HG03175 (cell line): ENCODE measurements around the gene TTC7B.
A peak's percentile ranks its signal among the peaks of the same experiment; 100 is the strongest.

Experiments used
- ATAC-seq: cut with Tn5 transposase; IDR thresholded peaks from one replicate; pipeline ENCODE4 v1.9.1; 2021; ENCODE audit warnings: mild to moderate bottlenecking, moderate library complexity; ENCODE audit not compliant: unreplicated experiment

TTC7B gene

DNA sequence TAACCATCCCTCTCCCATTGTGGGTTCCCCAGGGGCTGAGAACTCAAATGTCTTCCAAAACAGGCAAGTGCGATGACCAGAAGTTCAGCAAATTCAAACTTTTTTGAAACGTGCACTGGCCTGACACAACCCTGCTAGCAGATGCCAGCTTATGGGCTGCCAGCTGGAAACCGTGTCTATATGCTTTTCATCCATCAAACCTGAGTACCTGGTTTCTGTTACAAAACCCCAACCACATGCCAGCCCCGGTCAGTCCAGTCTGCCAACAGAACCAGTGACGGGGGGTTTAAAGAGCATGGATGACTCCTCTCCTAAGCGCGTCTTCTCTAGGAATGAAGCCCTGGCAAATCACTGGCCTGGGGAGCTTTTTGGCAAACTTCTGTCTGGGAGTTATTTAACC lies 189.7 kb downstream of the TTC7B start:
- ATAC-seq: no peak

GRCh38 chr14:90625445-90625844 lies 190.8 kb downstream of the TTC7B start:
- no peak for ATAC-seq

DNA sequence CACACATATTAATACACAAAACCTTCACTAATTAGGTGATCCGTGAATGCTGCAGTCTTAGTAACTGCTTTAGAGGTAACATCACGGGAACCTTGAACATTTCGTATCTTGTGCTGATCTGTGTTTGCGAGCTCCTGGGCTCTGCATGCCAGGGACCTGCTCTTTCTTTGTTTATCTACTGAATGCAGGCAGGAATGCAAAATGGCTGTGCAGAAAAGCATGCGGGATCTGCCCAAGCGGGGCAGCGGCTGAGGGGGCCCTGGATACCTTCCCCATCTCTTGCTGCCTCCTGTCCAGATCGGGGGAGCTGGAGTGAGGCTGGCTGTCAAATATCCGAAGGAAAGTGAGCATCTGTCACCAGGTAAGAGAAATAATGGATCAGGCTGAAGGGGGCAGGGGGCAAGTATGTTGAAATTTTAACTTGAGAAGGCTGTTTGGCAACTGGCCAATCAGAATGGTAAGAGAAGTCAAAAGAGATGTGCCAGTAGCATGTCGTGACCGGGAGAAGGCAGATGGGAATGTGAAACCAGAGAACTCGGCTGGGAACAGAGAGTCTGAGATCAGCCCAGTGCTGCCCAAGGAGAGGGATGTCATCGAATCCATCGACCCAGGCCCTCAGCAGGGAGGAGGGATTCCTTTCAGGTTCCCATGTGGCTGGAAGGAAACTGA lies 191.4 kb downstream of the TTC7B start:
- ATAC-seq: no peak

GRCh38 chr14:90624227-90624626 lies 192.0 kb downstream of the TTC7B start:
- no peak for ATAC-seq

DNA sequence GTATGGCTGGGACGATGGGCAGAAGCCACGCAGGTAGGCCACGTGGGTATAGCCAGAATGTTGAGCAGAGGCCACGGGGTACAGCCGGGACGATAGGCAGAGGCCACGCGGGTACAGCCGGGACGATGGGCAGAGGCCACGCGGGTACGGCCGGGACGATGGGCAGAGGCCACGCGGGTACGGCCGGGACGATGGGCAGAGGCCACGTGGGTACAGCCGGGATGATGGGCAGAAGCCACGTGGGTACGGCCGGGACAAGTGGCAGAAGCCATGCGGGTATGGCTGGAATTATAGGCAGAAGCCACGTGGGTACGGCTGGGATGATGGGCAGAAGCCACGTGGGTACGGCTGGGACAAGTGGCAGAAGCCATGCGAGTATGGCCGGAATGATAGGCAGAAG lies 195.0 kb downstream of the TTC7B start:
- ATAC-seq: no peak

DNA sequence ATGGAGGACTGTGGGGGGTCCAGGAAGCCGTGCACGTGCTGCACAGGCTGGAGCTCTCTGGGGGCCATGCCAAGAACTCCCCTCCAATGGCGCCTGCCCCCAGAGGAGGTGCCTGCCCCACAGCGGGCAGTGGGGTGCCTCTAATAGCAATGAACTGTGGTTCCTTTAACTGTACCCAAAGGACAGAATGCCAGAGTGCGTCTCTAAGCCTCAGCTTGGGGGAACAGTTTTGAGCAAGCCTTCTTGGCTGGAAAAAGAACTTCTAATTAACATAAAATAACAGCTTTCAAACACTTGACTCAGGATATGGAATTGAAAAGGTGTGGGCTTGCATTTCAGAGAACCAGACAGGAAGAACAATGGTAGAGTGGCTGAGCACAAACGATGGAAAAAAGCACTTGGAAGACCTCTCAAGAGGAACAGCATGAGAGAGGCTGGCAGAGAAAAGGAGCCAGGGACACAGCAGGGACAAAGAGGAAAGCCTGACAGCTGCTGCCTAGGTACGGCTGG lies 195.6 kb downstream of the TTC7B start:
- no peak for ATAC-seq

DNA sequence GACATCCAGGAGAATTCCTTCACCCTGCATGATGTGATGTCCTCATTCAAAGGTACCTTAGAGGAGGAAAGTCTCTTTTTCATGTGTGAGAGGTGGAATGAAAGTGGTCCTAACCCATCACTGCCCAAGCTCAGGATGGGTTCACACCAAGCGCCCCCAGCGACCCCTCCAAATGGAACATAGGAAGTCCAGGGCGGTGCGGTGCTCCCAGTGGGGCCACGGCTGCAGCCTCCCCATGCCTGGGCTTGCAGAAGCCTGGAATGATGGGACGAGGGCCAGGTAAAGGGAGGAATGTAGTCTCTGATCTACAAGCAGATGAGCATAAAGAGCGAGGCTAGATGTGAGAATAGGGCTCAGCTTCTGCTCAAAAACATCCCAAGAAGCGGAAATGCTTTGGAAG lies 196.3 kb downstream of the TTC7B start:
- ATAC-seq: no peak

GRCh38 chr14:90617961-90618360 lies 198.3 kb downstream of the TTC7B start:
- ATAC-seq: no peak

DNA sequence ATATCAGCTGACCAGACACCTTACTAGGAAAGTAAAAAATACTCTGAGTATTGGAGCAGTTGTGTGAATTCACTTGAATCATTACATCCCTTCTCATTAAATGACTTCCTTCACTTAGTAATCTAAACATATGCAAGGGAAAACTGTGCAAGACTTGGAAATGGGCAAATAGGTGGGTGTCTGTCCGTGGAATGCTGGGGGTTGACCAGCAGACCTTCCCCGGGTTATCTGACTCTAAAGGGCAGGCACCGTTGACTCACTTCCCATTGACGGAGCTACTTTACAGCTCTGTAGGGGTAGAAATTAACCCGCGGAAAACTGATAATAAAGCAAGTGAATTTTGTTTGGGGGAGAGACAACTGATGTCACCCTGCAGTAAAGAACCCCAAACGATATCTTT lies 199.3 kb downstream of the TTC7B start:
- no peak for ATAC-seq

DNA sequence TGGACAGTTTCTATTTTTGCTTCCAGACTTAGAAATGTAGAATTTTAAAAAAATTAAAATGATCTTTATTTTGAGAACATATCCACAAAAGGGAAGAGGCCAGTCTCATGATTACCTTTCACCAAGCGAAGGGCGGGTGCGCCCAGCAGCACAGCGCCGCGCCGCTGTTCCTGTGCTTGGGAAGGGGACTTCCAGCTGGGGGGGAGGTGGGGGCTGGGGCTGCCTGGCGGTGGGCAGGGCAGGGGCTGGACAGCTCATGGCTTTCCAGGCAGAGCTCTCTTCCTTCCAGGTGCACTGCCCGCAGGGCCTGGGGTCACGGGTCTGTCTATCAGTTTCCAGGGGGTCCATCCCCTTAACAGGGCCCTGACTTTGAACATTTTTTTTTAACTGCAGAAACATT lies 199.9 kb downstream of the TTC7B start:
- no peak for ATAC-seq

DNA sequence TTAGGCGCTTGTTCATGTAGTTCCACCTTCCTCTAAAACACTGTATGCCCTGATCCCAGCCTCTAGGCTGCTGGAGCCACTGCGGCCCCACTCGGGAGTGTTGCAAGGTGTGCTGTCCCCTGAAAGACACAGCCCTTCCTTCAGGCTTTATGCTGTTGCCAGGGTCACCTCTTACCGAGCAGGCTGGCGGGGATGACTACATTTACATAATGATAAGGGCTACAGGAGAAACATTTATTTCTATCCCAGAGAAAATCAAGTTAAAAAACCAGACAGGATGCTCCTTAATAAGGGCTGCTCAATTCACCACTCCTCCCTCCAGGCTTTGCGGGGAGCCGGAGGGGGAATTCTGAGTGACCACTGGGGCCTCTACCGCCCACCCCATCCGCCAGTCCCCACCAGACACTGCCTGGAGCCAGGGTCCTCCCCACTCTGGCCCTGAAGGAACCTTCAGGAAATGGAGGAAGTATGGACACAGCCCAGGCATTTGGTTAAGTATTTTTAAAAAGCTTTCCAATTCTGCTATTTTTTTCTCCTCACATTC lies 200.6 kb downstream of the TTC7B start:
- no peak for ATAC-seq

GRCh38 chr14:90614696-90615516 lies 201.3 kb downstream of the TTC7B start:
- ATAC-seq: no peak

DNA sequence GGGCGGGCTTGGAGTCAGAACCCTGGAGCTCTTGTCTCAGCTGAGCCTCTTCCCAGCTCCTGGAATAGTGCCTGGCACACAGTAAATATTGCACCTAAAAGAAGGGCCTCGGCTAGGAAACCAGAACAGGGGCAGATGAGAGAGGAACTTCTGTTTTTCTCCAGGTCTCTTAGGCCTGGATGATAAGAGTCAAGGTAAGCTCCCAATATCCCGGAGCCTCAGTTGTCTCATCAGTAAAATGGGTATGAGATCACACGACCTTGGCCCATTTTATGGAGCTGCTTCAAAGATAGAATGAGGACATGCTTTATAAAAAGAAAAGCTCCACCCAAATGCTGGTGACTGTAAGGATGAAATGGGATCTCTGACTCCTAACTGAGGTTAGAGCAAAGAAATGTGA lies 202.2 kb downstream of the TTC7B start:
- no peak for ATAC-seq

- no peak for ATAC-seq
Measured at GRCh38 chr14:90613453-90613852, 202.8 kb downstream of the TTC7B start.

GRCh38 chr14:90612801-90613200 lies 203.4 kb downstream of the TTC7B start:
- no peak for ATAC-seq

DNA sequence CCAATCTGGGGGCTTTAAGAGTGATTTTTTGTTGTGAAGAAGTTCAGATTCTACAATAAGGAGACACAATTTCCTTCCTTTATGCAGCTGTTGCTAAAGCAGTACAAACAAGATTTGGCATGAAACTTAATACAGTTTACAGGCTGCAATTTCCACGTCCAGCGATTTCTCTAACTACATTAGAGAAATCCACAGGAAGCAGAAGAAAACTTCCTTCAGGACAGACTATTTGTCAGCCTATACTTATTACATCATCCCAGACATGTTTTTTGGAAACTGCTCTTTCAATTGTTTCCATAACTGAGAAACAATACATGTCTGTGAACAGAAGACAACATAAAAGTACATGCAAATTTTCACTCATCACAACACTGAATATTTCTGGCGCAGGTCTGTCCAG lies 204.3 kb downstream of the TTC7B start:
- no peak for ATAC-seq

- no peak for ATAC-seq
Measured at GRCh38 chr14:90611501-90611900, 204.7 kb downstream of the TTC7B start.

DNA sequence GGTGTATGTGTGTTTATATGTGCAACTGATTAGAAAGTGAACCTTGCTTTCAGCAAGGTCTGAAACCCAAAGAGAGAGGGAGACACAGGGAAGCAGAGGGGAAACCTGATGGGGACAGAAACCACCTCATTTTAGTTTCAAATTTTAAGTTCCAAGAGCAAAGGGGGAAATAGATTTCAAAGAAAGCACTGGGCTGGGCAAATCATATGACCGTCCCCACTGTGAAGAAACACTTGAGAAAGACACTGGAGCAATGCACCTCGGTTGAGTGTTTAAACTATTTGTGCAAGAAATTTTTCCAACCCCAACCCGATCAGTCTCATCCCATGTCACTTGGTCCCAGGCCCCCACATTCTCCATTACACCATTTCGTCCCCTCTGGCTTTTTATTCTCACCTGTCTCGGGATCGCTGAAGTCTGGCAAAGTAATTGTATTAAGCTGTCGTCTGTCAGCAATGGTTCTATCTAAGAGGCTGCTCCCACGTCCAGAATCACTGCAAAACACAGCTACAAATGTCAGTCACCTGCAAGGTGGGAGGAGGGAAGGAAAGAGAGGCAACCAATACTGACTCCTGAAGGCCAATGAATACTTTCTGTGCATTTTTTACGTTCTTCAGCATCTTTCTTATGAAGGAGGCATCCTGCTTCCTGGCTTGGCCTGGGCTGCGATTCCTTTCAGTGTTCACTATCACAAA lies 205.7 kb downstream of the TTC7B start:
- ATAC-seq: no peak

- ATAC-seq: no peak
Measured at GRCh38 chr14:90609376-90609775, 206.9 kb downstream of the TTC7B start.

- peak; percentile 67 for ATAC-seq
Measured at GRCh38 chr14:90608929-90609341, 207.3 kb downstream of the TTC7B start.

- ATAC-seq: no peak
Measured at GRCh38 chr14:90608281-90608680, 207.9 kb downstream of the TTC7B start.
